KBM-7 (cell line): ENCODE data around the gene CHST15.

Experiments
- DNase-seq: peaks from one replicate; pipeline ENCODE4 v3.0.0-alpha.2; 2015
- in situ Hi-C: fragments of 300-500 bp; cut with MboI; formaldehyde crosslinking; loops from 2 replicates; pipeline ENCODE4 v1.14.3; 2020; ENCODE audit warnings: low sequenced_read_pairs, low pct_unique_long_range_greater_than_20kb, mixed read lengths

CHST15 gene

DNA sequence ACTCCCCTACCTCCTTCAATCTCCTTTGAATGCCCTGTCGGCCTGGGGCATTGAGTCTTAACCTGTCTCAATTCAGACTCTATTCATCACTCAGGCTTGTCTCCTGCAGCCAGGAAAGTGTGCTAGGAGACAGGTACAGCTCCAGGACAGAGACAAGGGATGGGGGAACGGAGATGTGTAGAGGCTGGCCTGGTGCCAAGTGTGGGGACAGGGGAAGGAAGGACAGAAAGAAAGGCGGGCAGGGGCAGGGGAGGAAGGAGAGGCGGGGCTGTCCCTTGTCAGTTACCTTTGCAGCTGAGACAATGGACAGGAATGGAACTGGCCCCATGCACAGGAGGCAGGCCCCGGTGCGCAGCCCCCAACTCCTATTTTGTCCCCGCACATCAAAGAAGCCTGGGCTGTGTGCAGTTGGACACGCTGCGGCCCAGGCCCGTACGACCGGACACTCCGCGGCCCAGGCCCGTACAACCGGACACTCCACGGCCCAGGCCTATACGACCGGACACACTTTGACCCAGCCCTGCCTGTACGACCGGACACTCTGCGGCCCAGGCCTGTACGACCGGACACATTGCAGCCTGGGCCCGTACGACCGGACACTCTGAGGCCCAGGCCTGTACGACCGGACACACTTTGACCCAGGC lies 36.9 kb downstream of the CHST15 start:
- in situ Hi-C loops: no loop called here

DNA sequence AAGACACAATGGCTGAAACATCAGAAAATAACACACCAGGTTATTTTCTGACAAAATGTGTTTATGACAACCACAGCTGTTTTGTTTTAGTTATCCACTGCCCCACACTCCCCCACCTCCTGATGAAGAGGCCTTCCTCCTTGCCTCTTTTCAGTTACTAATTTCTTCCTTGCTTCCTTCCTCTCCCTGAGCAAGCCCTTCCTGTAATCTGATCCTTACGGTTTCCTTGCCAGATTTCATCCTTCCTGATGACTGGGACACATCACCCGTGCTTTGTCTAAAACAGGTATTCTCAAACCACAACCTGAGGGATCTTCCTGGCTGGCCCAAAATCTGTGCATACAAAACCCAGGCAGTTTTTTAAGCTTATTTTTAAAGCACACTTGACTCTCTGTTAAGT lies 39.4 kb downstream of the CHST15 start:
- no peak for DNase-seq
- in situ Hi-C loops: no loop called here

More for the DNA sequence above, 36.9 kb downstream of the CHST15 start:
- no peak for DNase-seq

DNA sequence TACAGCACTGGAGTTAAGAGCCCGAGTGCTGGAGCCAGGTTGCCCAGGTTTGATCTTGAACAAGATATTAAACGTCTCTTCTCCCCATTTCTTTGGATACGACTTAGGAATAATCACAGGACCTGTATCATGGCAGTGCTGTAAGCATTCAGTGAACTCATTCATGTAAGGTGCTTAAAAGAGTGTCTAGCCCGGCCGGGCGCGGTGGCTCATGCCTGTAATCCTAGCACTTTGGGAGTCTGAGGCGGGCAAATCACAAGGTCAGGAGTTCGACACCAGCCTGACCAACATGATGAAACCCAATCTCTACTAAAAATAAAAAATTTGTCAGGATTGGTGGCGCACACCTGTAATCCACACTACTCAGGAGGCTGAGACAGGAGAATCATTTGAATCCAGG lies 40.8 kb downstream of the CHST15 start:
- in situ Hi-C loops: no loop called here
- DNase-seq: no peak

DNA sequence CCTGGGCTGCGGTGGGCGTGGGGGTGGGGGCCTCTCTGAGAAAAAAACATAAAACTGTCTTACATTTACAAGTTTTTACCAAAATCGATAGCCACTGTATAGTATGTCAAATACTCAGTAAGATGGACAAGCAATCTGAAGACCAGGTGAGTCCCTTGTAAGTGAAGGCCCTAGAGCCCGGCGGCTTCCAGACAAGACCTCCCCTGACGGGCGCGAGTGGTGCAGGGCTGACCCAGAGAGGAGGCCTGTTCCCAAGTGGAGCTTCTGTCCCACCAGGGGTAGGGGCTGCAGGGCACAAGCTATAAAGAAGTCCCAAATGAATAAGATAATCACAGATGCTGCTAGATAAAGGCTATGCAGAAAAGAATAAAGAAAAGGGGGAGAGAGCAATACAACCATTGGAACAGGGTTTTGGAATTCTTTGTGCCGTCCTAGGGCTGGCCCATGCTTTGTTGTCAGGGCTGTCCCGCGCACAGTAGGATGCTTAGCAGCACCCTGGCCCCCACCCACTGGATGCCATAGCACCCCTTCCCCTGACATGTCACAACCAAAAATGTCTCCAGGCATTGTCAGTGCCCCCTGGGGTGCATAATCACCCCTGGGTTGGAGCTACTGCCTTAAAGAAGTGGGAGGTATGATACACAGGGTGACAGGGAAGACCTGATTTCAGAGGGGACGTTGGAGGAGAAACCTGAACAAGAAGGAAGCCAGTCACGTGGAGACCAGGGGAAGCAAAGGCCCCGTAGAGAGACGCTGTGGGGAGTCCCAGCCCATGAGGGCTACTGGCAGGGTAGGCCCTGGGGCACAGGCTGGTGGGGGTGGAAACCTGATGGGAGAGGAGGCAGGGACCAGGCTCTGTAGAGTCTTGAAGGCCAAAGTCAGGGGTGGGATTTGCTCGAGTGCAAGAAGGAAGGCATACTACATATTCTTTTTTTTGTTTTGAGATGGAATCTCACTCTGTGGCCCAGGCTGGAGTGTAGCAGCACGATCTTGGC lies 43.1 kb downstream of the CHST15 start:
- in situ Hi-C loops: no loop called here

DNA sequence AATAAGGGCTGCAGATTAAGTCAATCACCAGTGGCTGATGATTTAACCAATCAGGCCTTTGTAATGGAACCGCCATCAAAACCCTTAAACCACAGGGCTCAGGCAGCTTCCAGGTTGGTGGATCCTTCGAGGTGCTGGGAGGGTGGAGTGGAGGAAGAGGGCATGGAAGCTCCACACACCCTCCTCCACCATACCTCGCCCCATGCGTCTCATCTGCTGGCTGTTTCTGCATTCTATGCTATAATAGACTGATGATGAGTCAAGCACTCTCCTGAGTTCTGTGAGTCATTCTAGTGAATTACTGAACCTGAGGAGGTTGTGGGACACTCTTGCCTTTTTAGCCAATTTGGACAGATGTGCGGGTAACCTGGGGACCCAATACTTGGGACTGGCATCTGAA lies 43.9 kb downstream of the CHST15 start:
- in situ Hi-C loops: no loop called here
- DNase-seq: no peak

More for the DNA sequence above, 43.1 kb downstream of the CHST15 start:
- no peak for DNase-seq

DNA sequence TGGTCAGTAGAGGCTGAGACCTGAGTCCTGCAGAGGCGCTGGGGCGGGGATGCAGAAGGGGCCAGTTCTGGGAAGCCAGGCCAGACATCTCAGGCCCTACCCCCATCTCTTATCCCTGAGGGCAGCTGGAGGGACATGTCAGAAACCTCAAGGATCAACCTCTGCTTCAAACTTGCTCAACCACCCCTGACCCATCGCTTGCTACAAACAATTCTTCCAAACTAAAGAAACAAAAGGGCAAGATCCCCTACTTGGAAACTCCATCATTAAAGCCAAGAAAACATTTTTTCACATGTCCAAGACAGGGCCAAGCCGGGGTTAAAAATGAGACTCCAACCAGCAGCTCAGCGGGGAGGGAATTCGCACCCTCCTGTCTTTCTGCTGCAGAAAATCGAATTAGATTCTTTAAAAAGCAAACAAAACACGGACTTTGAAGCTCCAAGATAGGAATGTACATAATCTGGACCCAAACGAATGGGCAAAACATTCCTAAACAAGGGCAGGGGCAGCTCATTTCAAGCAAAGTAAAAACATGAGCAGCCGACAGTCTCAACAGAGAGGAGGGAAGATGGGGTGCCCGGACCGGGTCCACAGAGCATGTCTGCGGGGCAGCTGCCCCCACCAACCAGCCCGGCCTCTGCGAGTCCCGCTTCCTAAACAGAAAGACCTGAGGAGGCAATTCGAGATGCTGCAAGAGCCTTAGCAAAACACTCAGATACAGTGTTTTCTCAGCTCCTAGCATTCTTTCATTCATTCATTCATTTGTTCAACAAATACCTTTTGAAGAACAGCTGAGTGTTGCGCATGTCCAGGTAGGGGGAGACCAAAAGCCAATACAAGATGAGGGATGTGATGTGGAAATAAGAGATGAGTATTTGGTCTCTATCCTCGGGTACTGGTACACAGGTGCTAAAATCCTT lies 44.8 kb downstream of the CHST15 start:
- in situ Hi-C loops: no loop called here

DNA sequence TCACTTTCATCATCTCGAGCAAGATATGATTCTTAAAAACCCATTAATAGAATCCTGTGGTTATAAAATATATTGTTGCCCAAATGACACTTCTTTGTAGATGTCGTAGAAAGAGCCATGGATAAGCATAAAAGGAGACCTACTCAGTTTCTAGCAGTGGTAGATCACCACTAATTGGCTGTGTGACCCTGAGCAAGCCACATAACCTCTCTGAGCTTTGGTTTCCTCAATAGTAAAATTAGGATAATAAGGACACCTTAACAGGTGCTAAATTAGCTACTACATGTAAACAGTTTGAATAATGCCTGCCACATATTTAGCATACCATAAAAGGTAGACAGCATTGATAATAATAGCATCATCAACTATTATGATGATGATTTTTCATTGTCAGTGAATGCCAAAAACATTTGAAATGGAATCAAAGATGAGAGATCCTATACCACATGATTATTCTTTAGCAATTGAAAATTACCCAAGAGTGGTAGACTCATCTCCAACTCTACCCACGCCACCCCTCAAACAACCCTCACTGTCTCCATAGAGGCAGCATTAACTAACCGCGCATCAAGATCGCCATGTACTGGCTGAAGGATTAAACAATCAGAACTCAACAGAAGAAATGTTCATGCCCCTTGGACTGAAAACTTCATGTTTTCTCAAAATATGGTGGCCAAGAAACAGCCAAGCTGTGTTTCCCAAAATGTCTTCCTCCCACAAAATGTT lies 45.8 kb downstream of the CHST15 start:
- in situ Hi-C loops: no loop called here
- DNase-seq: no peak

More for the DNA sequence above, 44.8 kb downstream of the CHST15 start:
- DNase-seq: no peak

DNA sequence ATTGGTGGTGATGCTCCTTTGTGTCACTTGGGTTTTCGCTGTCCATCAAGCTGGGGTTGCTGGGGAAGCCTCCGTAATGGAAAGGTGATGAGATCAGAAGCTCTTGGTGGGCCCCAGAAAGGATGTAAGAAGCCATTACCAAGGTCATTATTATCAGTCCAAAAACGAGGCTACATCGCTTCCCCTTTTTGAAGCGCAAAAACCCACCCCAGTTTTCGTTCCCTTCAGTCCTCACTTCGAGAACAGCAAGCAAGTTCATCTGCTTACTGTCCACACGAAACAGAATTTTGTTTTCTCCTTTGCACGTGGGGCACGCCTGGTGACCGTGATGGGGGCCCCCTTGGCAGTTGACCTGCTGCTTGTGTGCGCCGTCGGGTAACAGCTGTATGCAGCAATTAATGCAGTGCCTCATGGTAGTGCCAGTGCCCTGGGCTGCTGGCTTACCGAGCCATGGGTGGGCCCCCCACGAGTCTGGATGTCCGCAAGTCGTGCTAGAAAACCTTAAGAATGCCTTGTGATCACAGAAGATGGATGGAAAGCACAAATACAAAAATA lies 47.5 kb downstream of the CHST15 start:
- DNase-seq: no peak
- in situ Hi-C loops: no loop called here

DNA sequence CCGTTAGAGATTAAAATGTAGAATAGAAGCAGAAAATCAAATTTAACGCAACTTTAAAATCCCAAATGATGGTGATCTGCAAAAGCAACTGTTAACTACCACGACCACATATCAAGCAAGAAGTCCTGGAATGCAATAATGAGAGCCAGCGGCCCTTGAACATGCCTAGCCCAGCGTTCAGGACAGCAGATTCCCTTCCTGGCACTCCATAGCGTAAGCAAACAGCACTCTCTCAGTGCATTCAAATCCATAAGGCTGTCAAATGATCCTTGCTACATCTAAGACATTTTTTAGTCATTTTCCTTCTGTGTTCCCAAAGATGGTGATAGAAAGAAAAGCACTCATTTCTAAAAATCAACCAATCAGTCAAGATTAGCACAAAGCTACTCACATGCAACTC lies 48.1 kb downstream of the CHST15 start:
- in situ Hi-C loops: no loop called here
- DNase-seq: no peak

DNA sequence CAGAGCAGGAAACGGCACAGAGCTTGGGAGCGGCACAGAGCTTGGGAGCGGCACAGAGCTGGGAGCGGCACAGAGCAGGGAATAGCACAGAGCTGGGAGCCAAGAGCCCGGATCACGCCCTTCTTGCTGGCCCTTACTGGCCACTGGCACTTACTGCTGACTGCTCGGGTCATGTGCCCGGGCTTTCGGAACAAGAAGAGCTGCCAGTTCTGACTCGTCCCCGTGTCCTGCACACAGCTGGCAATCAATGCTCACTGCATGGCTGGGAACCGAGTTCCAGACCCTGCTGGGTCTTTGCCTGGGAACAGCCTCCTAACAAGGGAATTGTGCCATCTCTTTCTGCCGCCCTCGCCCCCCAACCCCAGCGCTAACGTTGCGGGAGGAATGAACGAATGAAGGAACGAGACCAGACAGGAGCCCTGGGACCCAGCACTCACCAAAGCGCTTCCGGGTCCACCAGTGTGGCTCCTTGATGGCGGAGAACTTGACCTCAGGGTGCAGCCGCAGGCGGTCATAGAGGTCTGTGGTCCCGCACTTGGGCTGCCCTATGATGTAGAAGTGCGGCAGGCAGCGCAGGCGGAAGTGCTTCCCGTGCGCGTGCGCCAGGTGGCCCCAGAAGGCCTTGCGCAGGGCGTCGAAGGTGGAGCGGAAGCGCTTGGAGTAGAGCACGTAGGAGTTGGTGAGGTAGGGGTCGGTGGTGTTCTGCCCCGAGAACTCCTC lies 49.1 kb downstream of the CHST15 start:
- DNase-seq: no peak
- in situ Hi-C loops: no loop called here

DNA sequence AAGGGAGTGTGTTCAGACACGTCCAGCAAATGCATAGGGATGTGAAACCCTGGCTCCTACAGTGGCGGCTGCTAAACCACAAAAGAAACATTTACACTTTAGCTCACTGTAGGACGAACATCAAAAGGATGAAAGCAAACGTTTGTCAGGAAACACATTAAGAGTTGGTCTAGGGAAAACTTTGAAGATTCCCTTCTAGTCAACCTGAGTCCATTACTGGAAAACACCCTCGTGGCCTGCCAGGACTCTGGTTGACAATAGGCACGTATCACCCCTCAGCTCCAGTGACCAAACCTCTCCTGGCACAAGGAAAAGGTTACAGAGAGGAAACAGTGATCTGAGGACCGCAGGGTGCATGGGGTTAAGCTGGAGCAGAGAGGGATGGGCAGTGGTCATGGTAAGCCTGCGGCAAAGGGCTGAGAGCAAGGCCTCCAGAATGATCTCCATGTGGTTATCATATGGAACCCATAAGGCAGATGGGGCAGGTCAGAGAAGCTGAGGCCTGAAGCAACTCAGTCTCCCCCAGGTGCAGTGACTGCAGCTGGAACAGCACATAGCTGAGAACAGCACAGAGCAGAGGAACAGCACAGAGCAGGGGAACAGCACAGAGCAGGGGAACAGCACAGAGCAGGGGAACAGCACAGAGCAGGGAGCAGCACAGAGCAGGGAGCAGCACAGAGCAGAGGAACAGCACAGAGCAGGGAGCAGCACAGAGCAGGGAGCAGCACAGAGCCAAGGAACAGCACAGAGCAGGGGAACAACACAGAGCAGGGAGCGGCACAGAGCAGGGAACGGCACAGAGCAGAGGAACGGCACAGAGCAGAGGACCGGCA lies 49.9 kb downstream of the CHST15 start:
- in situ Hi-C loops: no loop called here
- peak; percentile 11 for DNase-seq

DNA sequence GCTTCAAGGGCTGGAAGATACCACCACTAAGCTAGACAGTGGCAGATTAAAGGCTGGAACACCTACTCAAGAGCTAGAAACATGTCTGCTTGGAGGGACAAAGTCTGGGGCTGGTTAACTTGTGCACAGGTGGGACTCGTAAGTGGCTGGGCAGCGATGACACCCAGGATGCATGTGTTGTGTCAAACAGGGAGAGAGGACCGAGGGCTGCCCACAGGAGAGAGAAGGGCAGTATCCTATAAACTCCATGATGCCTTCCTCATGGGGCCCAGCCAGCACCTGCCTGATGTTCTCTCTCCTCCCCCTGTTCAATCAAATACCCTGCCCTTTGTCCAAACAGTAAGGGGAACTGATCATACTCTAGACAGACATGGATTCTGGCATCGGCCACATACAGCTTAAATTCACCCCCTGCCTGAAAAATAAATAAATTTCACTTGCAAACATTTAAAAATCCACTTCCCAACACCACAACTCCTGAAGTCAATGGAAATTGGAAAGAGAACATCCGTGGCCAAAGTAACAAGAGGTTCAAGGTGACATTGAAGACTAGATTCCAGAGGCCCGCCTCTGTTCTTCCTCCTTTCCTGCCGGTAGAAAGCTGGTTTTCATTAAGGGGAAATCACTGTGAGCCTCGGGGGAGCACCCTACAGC lies 50.6 kb downstream of the CHST15 start:
- DNase-seq: no peak

DNA sequence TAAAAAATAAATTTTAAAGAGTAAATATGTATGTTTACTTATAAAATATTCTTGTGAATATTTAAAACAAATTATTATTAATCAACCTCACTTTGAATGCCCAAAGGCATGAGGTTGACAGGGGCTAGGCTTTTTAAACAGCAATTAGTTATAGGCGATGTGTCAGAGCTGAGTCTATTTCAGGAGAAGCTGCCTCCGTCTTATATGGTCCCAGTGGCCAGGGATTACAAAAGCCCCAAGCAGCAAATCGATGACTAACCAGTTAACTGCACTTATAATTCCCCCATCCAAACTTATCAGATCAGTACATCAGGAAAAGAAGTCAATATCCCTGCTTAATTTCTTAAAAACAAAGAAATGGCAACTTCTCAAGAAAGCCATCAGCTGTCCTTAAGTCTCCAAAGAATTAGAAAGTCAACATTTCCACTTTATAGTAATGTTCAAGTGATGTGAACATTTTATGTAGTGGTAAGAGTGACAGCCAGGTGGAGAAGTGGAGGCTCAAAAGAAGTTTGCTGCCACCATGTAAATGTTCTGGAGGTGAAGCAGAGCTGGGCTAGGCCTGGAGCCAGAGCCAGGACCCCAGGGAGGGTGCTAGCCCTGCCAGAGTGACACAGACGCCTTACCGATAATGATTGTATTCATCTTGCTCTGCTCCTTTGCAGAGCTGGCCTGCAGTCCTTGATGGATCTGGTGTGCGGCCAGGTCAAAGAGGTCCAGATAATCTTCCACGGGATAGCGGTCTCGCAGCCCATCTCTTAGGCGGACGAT lies 51.5 kb downstream of the CHST15 start:
- in situ Hi-C loops: no loop called here
- DNase-seq: no peak

More for the DNA sequence above, 50.6 kb downstream of the CHST15 start:
- in situ Hi-C loops: no loop called here

DNA sequence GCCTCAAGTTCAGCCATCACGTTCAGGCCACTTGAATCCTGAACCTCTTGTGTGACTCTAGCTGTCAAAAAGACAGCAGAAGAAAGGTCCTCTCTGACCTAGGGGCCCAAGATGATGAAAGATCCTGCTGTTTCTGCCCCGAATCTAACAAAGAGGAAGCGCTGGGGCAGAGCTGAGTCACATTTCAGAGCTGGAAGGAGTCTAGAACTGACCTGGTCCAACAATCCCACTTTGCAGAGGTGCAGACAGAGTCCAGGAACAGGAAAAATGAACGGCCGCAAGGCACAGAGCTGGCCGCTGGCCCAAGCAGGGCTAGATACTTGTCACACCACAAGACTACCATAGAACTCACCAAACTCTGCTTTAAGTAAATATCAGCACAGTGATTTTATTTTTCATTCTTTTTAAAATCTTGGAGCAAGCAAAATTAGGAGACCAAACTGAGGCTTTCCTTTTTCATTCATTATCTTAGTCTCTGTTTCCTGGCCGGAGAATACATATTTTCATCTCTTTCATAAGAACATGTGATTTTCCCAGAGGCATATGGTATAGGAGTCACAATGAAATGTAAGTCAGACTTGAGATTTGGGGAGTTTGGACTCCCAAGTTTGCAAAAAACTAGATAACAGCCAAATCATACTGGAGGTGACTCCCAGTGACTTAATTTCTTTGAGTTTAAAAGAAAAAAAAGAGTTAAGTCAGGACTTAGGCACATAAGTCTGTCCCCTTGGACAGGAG lies 52.8 kb downstream of the CHST15 start:
- DNase-seq: no peak

DNA sequence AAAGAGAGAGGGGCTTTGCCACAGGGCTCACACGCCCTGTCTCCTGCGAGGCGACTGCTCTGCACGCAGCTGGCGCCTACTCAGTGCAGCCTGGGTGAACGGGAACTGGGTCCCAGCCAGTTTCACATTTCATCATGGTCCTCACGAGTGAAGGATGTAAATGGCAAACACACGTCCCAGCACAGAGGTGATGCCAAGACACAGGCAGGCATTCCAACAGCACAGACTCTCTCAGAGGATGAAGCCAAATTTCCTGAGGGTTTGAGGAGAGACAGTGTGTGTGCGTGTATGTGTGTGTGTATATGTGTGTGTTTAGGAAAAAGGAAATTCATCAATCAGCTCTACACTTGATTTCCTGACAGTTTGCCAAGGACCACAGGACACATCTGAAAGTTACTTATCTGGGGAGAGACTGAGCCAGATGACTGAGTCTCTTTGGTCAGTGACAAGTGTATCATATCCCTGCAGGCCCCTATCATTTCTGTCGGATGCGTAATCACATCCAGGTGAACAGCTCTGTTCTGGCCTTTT lies 53.9 kb downstream of the CHST15 start:
- DNase-seq: no peak
- in situ Hi-C loops: no loop called here

More for the DNA sequence above, 52.8 kb downstream of the CHST15 start:
- in situ Hi-C loops: no loop called here
